HCT116 (cell line): ENCODE measurements around the gene URI1. TPM values are rescaled to one million over a fixed set of nuclear protein-coding genes. Genes with fewer than 3 reads are reported as not detected.

Source experiments
- ATAC-seq: fragments of 200-7000 bp; cut with Tn5 transposase; 2 replicates; pipeline ENCODE4 v1.9.1; 2020; ENCODE audit warnings: mild to moderate bottlenecking, moderate library complexity
- BruUV-seq: library from RNA; stranded (reverse); fragments of 400-500 nt; replicated peaks from 2 replicates; lab custom pipeline; 2021; lab: Mats Ljungman, UMichigan
- CTCF ChIA-PET: fragments of 300-600 bp; sonication (Branson Sonifier 250); formaldehyde crosslinking; loops from one replicate; lab custom pipeline; 2021; ENCODE audit warnings: antibody characterized with exemption; lab: Charles Lee
- POLR2A ChIA-PET: fragments of 300-600, 350-600 bp; sonication (Branson Sonifier 250); formaldehyde crosslinking; loops from one replicate; lab custom pipeline; 2021; ENCODE audit warnings: antibody characterized with exemption; lab: Charles Lee
- RAD21 ChIA-PET, 2 experiments: fragments of 300-600 bp; sonication (Branson Sonifier 250); formaldehyde crosslinking; loops; one replicate each; lab custom pipeline; 2023; ENCODE audit warnings: low total read pairs in 2 of 2; ENCODE audit not compliant: uncharacterized antibody in 2 of 2, unreplicated experiment in 2 of 2, low non-redundant PET in 1 of 2; lab: Charles Lee
- DNase-seq: peaks from one replicate; pipeline ENCODE4 v3.0.0-alpha.2; 2010; ENCODE audit warnings: low read depth, low spot score
- H2AFZ ChIP-seq: fragments of 200-600 bp; shearing (Covaris generic), sonication (generic); 2 replicates; pipeline ENCODE4 v1.6.1; 2017; ENCODE audit warnings: low read depth, mixed run types, mixed read lengths, antibody characterized with exemption, low read length; ENCODE audit not compliant: poor library complexity, severe bottlenecking
- H3K27ac ChIP-seq: 2 replicates; pipeline ENCODE4 v1.5.1; 2012; ENCODE audit warnings: low read depth, low read length
- H3K27me3 ChIP-seq: fragments of 200-600 bp; sonication (generic); 2 replicates; pipeline ENCODE4 v1.6.1; 2016; ENCODE audit warnings: mixed run types, low read length, mixed read lengths; ENCODE audit not compliant: insufficient read depth
- H3K36me3 ChIP-seq, 2 experiments: fragments of 200-500 bp in 1 of 2; fragments of 200-600 bp in 1 of 2; sonication (Bioruptor generic) in 1 of 2; sonication (generic) in 1 of 2; 2 replicates each; pipeline versions ENCODE4 v1.5.1 to v1.6.1; 2014 to 2016; ENCODE audit warnings: low read length in 2 of 2, inconsistent platforms in 1 of 2, mixed read lengths in 1 of 2, mixed run types in 1 of 2; ENCODE audit not compliant: insufficient read depth in 2 of 2, control insufficient read depth in 1 of 2
- H3K4me1 ChIP-seq, 2 experiments: fragments of 200-600 bp in 1 of 2; sonication (generic) in 1 of 2; 2 replicates each; pipeline versions ENCODE4 v1.5.1 to v1.6.1; 2012 to 2017; ENCODE audit warnings: low read length in 2 of 2, inconsistent platforms in 1 of 2, mild to moderate bottlenecking in 1 of 2, mixed read lengths in 1 of 2, mixed run types in 1 of 2, moderate library complexity in 1 of 2; ENCODE audit not compliant: insufficient read depth in 2 of 2, control insufficient read depth in 1 of 2
- H3K4me2 ChIP-seq: fragments of 200-600 bp; sonication (generic); 2 replicates; pipeline ENCODE4 v1.6.1; 2017; ENCODE audit warnings: mixed run types, low read length, mixed read lengths
- H3K4me3 ChIP-seq, 2 experiments: fragments of 200-600 bp in 1 of 2; sonication (generic) in 1 of 2; replicated peaks in 1 of 2; 2 replicates each; pipeline ENCODE4 v1.5.1; 2011 to 2016; ENCODE audit warnings: low read length in 2 of 2, control low read depth in 1 of 2, low read depth in 1 of 2, mild to moderate bottlenecking in 1 of 2, mixed read lengths in 1 of 2, mixed run types in 1 of 2
- H3K79me2 ChIP-seq: fragments of 200-600 bp; sonication (generic); 2 replicates; pipeline ENCODE4 v1.6.1; 2017; ENCODE audit warnings: mild to moderate bottlenecking, mixed run types, low read length, moderate library complexity, mixed read lengths; ENCODE audit not compliant: insufficient read depth
- H3K9ac ChIP-seq: fragments of 200-600 bp; sonication (generic); 2 replicates; pipeline ENCODE4 v1.6.1; 2016; ENCODE audit warnings: low read length, mixed read lengths
- H3K9me2 ChIP-seq: fragments of 200-600 bp; sonication (generic), shearing (Covaris generic); 2 replicates; pipeline ENCODE4 v1.6.1; 2017; ENCODE audit warnings: mixed run types, mild to moderate bottlenecking, moderate library complexity; ENCODE audit not compliant: insufficient read depth
- H3K9me3 ChIP-seq, 2 experiments: fragments of 200-500 bp in 1 of 2; fragments of 200-600 bp in 1 of 2; sonication (Bioruptor generic) in 1 of 2; sonication (generic) in 1 of 2; 2 replicates each; pipeline ENCODE4 v1.6.1; 2014 to 2017; ENCODE audit warnings: low read length in 2 of 2, mixed read lengths in 2 of 2, inconsistent platforms in 1 of 2, low read depth in 1 of 2, mild to moderate bottlenecking in 1 of 2, mixed run types in 1 of 2, moderate library complexity in 1 of 2; ENCODE audit not compliant: control insufficient read depth in 1 of 2, insufficient read depth in 1 of 2
- H4K20me1 ChIP-seq: fragments of 200-600 bp; sonication (generic), shearing (Covaris generic); 2 replicates; pipeline ENCODE4 v1.6.1; 2017; ENCODE audit warnings: mixed run types, mild to moderate bottlenecking, moderate library complexity; ENCODE audit not compliant: insufficient read depth
- CEBPB ChIP-seq: IDR thresholded peaks from 2 replicates; pipeline ENCODE4 v1.6.1; 2012; ENCODE audit warnings: low read depth
- EZH2 ChIP-seq: fragments of 200-600 bp; sonication (generic); IDR thresholded peaks from 2 replicates; pipeline ENCODE4 v1.6.1; 2017; ENCODE audit warnings: antibody characterized with exemption, mixed run types
- EZH2phosphoT487 ChIP-seq: fragments of 200-600 bp; IDR thresholded peaks from 2 replicates; pipeline ENCODE4 v1.6.1; 2018; ENCODE audit warnings: antibody characterized with exemption, borderline replicate concordance
- FOSL1 ChIP-seq: IDR thresholded peaks from 2 replicates; pipeline ENCODE4 v1.6.1; 2012; ENCODE audit warnings: low read depth
- JUND ChIP-seq: IDR thresholded peaks from 2 replicates; pipeline ENCODE4 v1.6.1; 2012
- POLR2A ChIP-seq: IDR thresholded peaks from 2 replicates; pipeline ENCODE4 v1.7.0; 2011; ENCODE audit warnings: borderline replicate concordance; ENCODE audit not compliant: insufficient read depth, insufficient read length; ENCODE audit errors: extremely low read depth
- POLR2AphosphoS5 ChIP-seq: IDR thresholded peaks from 2 replicates; pipeline ENCODE4 v1.6.1; 2011; ENCODE audit warnings: mild to moderate bottlenecking, low read depth, low read length, moderate library complexity
- RAD21 ChIP-seq: IDR thresholded peaks from 2 replicates; pipeline ENCODE4 v1.6.1; 2012; ENCODE audit warnings: low read depth, mild to moderate bottlenecking
- SIN3A ChIP-seq: IDR thresholded peaks from 2 replicates; pipeline ENCODE4 v1.6.1; 2012; ENCODE audit warnings: low read depth
- SP1 ChIP-seq: IDR thresholded peaks from 2 replicates; pipeline ENCODE4 v1.6.1; 2012; ENCODE audit warnings: low read depth
- ZNF274 ChIP-seq: fragments of 200-500 bp; sonication (Bioruptor generic); IDR thresholded peaks from 2 replicates; pipeline ENCODE4 v1.6.1; 2014; ENCODE audit warnings: mild to moderate bottlenecking, low read depth, low read length, inconsistent platforms
- intact Hi-C: fragments of 100-400 bp; cut with micrococcal nuclease; formaldehyde crosslinking; loops from 2 replicates; pipeline ENCODE4 v1.10.0; 2022
- total RNA-seq: library from RNA; stranded (reverse); gene quantifications from one replicate; pipeline ENCODE4 v1.2.1, GENCODE V29; 2021; ENCODE audit not compliant: unreplicated experiment
- TF ChIP-seq, protein P1 (sequence below): IDR thresholded peaks from 2 replicates; pipeline ENCODE4 v1.6.1; 2011; ENCODE audit warnings: mild to moderate bottlenecking, low read length, moderate library complexity; ENCODE audit not compliant: insufficient replicate concordance; ENCODE audit errors: extremely low read depth
- TF ChIP-seq, protein P2 (sequence below): IDR thresholded peaks from 2 replicates; pipeline ENCODE4 v1.6.1; 2012

The URI1 gene
- total RNA-seq, 1 experiment from 2014 or later: 51.4 TPM

DNA sequence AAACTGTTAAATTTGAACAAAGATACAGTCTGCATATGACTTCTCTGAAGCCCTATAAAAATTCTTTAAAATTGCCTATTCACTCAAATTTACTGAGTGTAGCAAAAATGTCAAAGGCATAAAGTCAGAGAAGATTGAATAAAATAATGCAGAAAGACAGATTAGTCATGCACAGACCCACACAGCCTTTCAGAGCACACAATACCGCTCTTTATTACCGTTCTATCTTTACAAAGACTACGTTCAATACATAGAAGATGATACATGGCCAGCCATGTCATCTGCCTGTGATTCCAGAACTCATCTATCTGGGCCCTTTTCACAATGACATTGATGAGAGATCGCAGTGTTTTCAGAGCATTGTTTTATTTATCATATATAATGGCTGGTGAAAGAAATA lies 107.2 kb downstream of the URI1 start (continued):
- TF ChIP-seq, protein P1, sequence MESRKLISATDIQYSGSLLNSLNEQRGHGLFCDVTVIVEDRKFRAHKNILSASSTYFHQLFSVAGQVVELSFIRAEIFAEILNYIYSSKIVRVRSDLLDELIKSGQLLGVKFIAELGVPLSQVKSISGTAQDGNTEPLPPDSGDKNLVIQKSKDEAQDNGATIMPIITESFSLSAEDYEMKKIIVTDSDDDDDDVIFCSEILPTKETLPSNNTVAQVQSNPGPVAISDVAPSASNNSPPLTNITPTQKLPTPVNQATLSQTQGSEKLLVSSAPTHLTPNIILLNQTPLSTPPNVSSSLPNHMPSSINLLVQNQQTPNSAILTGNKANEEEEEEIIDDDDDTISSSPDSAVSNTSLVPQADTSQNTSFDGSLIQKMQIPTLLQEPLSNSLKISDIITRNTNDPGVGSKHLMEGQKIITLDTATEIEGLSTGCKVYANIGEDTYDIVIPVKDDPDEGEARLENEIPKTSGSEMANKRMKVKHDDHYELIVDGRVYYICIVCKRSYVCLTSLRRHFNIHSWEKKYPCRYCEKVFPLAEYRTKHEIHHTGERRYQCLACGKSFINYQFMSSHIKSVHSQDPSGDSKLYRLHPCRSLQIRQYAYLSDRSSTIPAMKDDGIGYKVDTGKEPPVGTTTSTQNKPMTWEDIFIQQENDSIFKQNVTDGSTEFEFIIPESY: no peak
- TF ChIP-seq SIN3A (no peak), CEBPB (no peak), EZH2phosphoT487 (no peak), ZNF274 (no peak), POLR2A (no peak), RAD21 (no peak), POLR2AphosphoS5 (no peak), JUND (no peak), FOSL1 (no peak), SP1 (no peak)
- TF ChIP-seq, protein P2, sequence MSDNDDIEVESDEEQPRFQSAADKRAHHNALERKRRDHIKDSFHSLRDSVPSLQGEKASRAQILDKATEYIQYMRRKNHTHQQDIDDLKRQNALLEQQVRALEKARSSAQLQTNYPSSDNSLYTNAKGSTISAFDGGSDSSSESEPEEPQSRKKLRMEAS: no peak

DNA sequence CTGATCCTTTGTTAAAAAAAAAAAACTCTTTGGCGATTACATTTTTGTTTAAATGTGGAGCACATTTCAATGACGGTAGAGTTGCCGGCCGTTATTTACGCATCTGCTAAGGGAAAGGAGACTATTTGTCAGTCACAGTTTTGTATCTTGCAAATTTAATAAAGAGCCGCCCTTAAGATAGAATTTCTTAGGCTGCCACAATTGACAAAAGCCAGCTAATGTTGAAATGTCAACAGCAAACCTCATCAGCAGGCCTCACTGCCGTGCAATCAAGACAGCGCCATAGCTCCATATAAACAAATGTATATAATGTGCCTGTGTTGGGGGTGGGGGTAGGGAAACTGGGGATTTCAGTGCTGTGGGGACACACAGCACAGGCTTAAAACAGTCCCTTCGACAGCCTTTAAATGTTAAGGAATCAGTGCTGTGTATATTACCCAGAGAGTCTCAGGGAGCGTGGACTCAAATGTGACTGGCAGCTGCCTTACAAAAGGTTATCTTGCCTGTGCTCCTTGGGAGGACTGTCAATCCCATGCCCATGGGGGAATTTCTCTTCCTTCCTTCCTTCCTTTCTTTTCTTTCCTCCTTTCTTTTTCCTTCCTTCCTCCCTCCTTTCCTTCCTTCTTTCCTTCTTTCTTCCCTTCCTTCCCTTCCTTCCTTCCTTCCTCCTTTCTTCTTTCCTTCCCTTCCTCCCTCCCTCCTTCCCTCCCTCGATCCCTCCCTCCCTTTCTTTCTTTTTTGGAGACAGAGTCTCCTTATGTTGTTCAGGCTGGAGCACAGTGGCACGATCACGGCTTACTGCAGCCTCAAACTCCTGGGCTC lies 108.0 kb downstream of the URI1 start:
- DNase-seq: no peak
- no peaks in the 10 kb centered on the region; the same call in 1 of the 2 replicates for H3K27me3 ChIP-seq
- no peaks in the 10 kb centered on the region for H4K20me1 ChIP-seq
- H3K4me3 ChIP-seq: no peak overlapping the region
- no peak overlapping the region for H3K9ac ChIP-seq
- CTCF ChIA-PET: interaction anchor here (1.0 kb wide), 1 partner anchor 333 kb away, joined by 3 read pairs; no protein-coding TSS in a partner anchor
- POLR2A ChIA-PET: no interaction called here
- H2AFZ ChIP-seq: no peak overlapping the region
- no peak for TF ChIP-seq EZH2
- H3K4me1 ChIP-seq: no peaks in the 10 kb centered on the region
- no peak overlapping the region for H3K27ac ChIP-seq
- BruUV-seq: no TSS peak
- H3K9me2 ChIP-seq: no peaks in the 10 kb centered on the region
- ATAC-seq: no peak
- H3K9me3 ChIP-seq: no peaks in the 10 kb centered on the region
- no peak overlapping the region for H3K4me2 ChIP-seq
- H3K79me2 ChIP-seq: no peaks in the 10 kb centered on the region
- RAD21 ChIA-PET: no interaction called here
- intact Hi-C loops: no loop called here
- H3K36me3 ChIP-seq: no peaks in the 10 kb centered on the region
